Panc1 (cell line): ENCODE data around the gene TRAFD1.

ENCODE experiments used
- CTCF ChIP-seq: fragments of 450-650 bp; IDR thresholded peaks from 2 replicates; pipeline ENCODE4 v1.5.1; 2017; ENCODE audit warnings: mild to moderate bottlenecking
- TF ChIP-seq, protein P1 (sequence below), 2 experiments: IDR thresholded peaks; 2 replicates each; pipeline ENCODE4 v1.6.1; 2011 to 2012; ENCODE audit warnings: low read depth in 2 of 2, control low read depth in 1 of 2, low read length in 1 of 2, mild to moderate bottlenecking in 1 of 2, moderate library complexity in 1 of 2; ENCODE audit not compliant: insufficient read depth in 1 of 2

DNA sequence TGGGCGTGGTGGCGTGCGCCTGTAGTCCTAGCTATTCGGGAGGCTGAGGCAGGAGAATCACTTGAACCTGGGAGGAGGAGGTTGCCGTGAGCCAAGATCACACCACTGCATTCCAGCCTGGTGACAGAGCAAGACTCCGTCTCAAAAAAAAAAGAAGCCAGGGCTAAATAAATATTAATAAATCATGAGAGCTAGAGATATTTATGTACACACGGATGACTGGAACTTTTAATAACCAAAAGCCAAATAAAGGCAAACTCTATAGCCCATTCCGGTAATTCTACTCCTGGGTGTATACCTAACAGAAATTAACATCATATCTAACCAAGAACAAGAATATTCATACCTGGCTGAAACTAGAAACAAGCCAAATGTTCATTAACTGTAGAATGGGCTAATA lies 7.7 kb upstream of the TRAFD1 start:
- no peak for TF ChIP-seq CTCF
- TF ChIP-seq, protein P1, sequence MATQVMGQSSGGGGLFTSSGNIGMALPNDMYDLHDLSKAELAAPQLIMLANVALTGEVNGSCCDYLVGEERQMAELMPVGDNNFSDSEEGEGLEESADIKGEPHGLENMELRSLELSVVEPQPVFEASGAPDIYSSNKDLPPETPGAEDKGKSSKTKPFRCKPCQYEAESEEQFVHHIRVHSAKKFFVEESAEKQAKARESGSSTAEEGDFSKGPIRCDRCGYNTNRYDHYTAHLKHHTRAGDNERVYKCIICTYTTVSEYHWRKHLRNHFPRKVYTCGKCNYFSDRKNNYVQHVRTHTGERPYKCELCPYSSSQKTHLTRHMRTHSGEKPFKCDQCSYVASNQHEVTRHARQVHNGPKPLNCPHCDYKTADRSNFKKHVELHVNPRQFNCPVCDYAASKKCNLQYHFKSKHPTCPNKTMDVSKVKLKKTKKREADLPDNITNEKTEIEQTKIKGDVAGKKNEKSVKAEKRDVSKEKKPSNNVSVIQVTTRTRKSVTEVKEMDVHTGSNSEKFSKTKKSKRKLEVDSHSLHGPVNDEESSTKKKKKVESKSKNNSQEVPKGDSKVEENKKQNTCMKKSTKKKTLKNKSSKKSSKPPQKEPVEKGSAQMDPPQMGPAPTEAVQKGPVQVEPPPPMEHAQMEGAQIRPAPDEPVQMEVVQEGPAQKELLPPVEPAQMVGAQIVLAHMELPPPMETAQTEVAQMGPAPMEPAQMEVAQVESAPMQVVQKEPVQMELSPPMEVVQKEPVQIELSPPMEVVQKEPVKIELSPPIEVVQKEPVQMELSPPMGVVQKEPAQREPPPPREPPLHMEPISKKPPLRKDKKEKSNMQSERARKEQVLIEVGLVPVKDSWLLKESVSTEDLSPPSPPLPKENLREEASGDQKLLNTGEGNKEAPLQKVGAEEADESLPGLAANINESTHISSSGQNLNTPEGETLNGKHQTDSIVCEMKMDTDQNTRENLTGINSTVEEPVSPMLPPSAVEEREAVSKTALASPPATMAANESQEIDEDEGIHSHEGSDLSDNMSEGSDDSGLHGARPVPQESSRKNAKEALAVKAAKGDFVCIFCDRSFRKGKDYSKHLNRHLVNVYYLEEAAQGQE (IDR thresholded peaks at IDR 0.05; ENCODE audit: insufficient read depth in 1 of 2, low read depth in 2 of 2, low read length in 1 of 2), result no peak
